Skeletal muscle satellite cell (primary cell): Measurements from ENCODE around the gene CDHR5.

ENCODE experiments used
- H3K27me3 ChIP-seq: 2 replicates; pipeline ENCODE4 v1.7.0; 2013; ENCODE audit warnings: low read length; ENCODE audit not compliant: control insufficient read depth, insufficient read depth
- H3K36me3 ChIP-seq: 2 replicates; pipeline ENCODE4 v1.7.0; 2013; ENCODE audit warnings: mild to moderate bottlenecking, control low read depth, low read length; ENCODE audit not compliant: insufficient read depth
- H3K4me1 ChIP-seq: 2 replicates; pipeline ENCODE4 v1.7.0; 2013; ENCODE audit warnings: low read length; ENCODE audit not compliant: control insufficient read depth, insufficient read depth
- H3K4me2 ChIP-seq: 2 replicates; pipeline ENCODE4 v1.7.0; 2013; ENCODE audit warnings: mild to moderate bottlenecking, low read length
- H3K4me3 ChIP-seq: 2 replicates; pipeline ENCODE4 v1.7.0; 2013; ENCODE audit warnings: low read length
- H3K9ac ChIP-seq: 2 replicates; pipeline ENCODE4 v1.7.0; 2013; ENCODE audit warnings: mild to moderate bottlenecking, low read depth, low read length, moderate library complexity
- H3K9me3 ChIP-seq: replicated peaks from 2 replicates; pipeline ENCODE4 v1.7.0; 2013; ENCODE audit warnings: mild to moderate bottlenecking, control low read depth, low read length

The CDHR5 gene

GRCh38 chr11:618856-619627 lies 5.7 kb downstream of the CDHR5 start:
- H3K9ac ChIP-seq: no peak overlapping the region
- H3K4me3 ChIP-seq: no peak overlapping the region
- H3K4me2 ChIP-seq: no peak overlapping the region
- H3K36me3 ChIP-seq: peaks cover 11% of the 10 kb centered on the region
- no peaks in the 10 kb centered on the region for H3K27me3 ChIP-seq
- no peaks in the 10 kb centered on the region for H3K9me3 ChIP-seq
- peaks cover 16% of the 10 kb centered on the region for H3K4me1 ChIP-seq

- H3K9me3 ChIP-seq: no peaks in the 10 kb centered on the region
Observed at GRCh38 chr11:617912-618682, 6.7 kb downstream of the CDHR5 start.

GRCh38 chr11:617199-617911 lies 7.4 kb downstream of the CDHR5 start:
- no peak overlapping the region for H3K4me3 ChIP-seq
- H3K36me3 ChIP-seq: peaks cover 22% of the 10 kb centered on the region
- no peaks in the 10 kb centered on the region for H3K27me3 ChIP-seq
- no peak overlapping the region for H3K9ac ChIP-seq
- H3K9me3 ChIP-seq: no peaks in the 10 kb centered on the region
- peaks cover 19% of the 10 kb centered on the region for H3K4me1 ChIP-seq
- H3K4me2 ChIP-seq: no peak overlapping the region

More at GRCh38 chr11:617912-618682, 6.7 kb downstream of the CDHR5 start:
- Histone ChIP-seq H3K36me3 (peaks cover 14% of the 10 kb centered on the region), H3K27me3 (no peaks in the 10 kb centered on the region), H3K4me3 (no peak overlapping the region), H3K4me1 (peaks cover 16% of the 10 kb centered on the region), H3K9ac (no peak overlapping the region), H3K4me2 (no peak overlapping the region)

- H3K9ac ChIP-seq: peak overlapping the region; percentile 89
- H3K4me2 ChIP-seq: peak overlapping the region; percentile 99
- peak overlapping the region; percentile 96 for H3K4me3 ChIP-seq
- H3K9me3 ChIP-seq: no peaks in the 10 kb centered on the region
- peaks cover 23% of the 10 kb centered on the region for H3K4me1 ChIP-seq
- peaks cover 28% of the 10 kb centered on the region for H3K36me3 ChIP-seq
- H3K27me3 ChIP-seq: no peaks in the 10 kb centered on the region
Observed at GRCh38 chr11:616320-617198, 8.2 kb downstream of the CDHR5 start.

- Histone ChIP-seq H3K27me3 (no peaks in the 10 kb centered on the region), H3K36me3 (peaks cover 36% of the 10 kb centered on the region), H3K9me3 (no peaks in the 10 kb centered on the region), H3K4me3 (peak within 1 kb of the TSS; percentile 96), H3K4me2 (peak within 1 kb of the TSS; percentile 99), H3K4me1 (peaks cover 23% of the 10 kb centered on the region), H3K9ac (peak within 1 kb of the TSS; percentile 89)
Observed at GRCh38 chr11:615504-616319, 9.0 kb downstream of the CDHR5 start, which contains the start of gene IRF7. Gene IRF7 (minus strand): TSS chr11:615950. CDS start chr11:615364, 586 bp downstream.

GRCh38 chr11:614623-615503 lies 9.9 kb downstream of the CDHR5 start:
- Histone ChIP-seq H3K9ac (peak overlapping the region; percentile 89), H3K4me3 (peak overlapping the region; percentile 96), H3K4me1 (peaks cover 23% of the 10 kb centered on the region), H3K4me2 (peak overlapping the region; percentile 99), H3K9me3 (no peaks in the 10 kb centered on the region), H3K36me3 (peaks cover 44% of the 10 kb centered on the region), H3K27me3 (no peaks in the 10 kb centered on the region)

GRCh38 chr11:614021-614622 lies 10.6 kb downstream of the CDHR5 start:
- H3K9ac ChIP-seq: no peak overlapping the region
- no peaks in the 10 kb centered on the region for H3K27me3 ChIP-seq
- H3K4me1 ChIP-seq: peaks cover 23% of the 10 kb centered on the region
- H3K4me3 ChIP-seq: no peak overlapping the region
- H3K4me2 ChIP-seq: peak overlapping the region; percentile 99
- H3K36me3 ChIP-seq: peaks cover 43% of the 10 kb centered on the region
- H3K9me3 ChIP-seq: no peaks in the 10 kb centered on the region

GRCh38 chr11:613369-613968 lies 11.3 kb downstream of the CDHR5 start:
- no peaks in the 10 kb centered on the region for H3K27me3 ChIP-seq
- peaks cover 47% of the 10 kb centered on the region for H3K36me3 ChIP-seq
- no peak overlapping the region for H3K4me3 ChIP-seq
- peaks cover 23% of the 10 kb centered on the region for H3K4me1 ChIP-seq
- H3K9me3 ChIP-seq: no peaks in the 10 kb centered on the region
- H3K4me2 ChIP-seq: no peak overlapping the region
- H3K9ac ChIP-seq: no peak overlapping the region

GRCh38 chr11:612961-613300 lies 11.8 kb downstream of the CDHR5 start:
- Histone ChIP-seq H3K9ac (no peak overlapping the region), H3K4me2 (no peak overlapping the region), H3K9me3 (no peaks in the 10 kb centered on the region), H3K4me3 (no peak overlapping the region), H3K36me3 (peaks cover 48% of the 10 kb centered on the region), H3K27me3 (no peaks in the 10 kb centered on the region), H3K4me1 (peaks cover 23% of the 10 kb centered on the region)
